Measurements from ENCODE around the gene HLA-A. TPM values are rescaled to one million over a fixed set of nuclear protein-coding genes. Genes with fewer than 3 reads are reported as not detected.
"Not testable (repeated sequence)": the region's sequence is repeated elsewhere in the genome, so short reads cannot be mapped to it uniquely, and the experiment has no call there.

The HLA-A gene
- polyA plus RNA-seq (ENCODE audit: insufficient read length) = 98.6 TPM

- peak; percentile 91 for DNase-seq (ENCODE audit: low read depth)
Measured at GRCh38 chr6:29942275-29943052, at the start of gene HLA-A. HLA-A (plus strand) TSS chr6:29942532; CDS start chr6:29942554, 22 bp downstream.

- DNase-seq (ENCODE audit: low read depth) = no peak
Measured at GRCh38 chr6:29892696-29893095, 49.6 kb upstream of the HLA-A start.

GRCh38 chr6:29899281-29899680 is 43.1 kb upstream of the HLA-A start:
- DNase-seq (ENCODE audit: low read depth) = no peak

- DNase-seq (ENCODE audit: low read depth) = no peak
Measured at GRCh38 chr6:29905286-29905685, 37.0 kb upstream of the HLA-A start.

GRCh38 chr6:29907637-29908340 is 34.5 kb upstream of the HLA-A start:
- DNase-seq (ENCODE audit: low read depth) = no peak

GRCh38 chr6:29908341-29908662 is 34.0 kb upstream of the HLA-A start:
- no peak for DNase-seq (ENCODE audit: low read depth)

- DNase-seq (ENCODE audit: low read depth) = no peak
Measured at GRCh38 chr6:29908710-29909109, 33.6 kb upstream of the HLA-A start.

GRCh38 chr6:29909985-29910384 is 32.3 kb upstream of the HLA-A start:
- no peak for DNase-seq (ENCODE audit: low read depth)

- DNase-seq (ENCODE audit: low read depth) = no peak
Measured at GRCh38 chr6:29912840-29913239, 29.5 kb upstream of the HLA-A start.

- no peak for DNase-seq (ENCODE audit: low read depth)
Measured at GRCh38 chr6:29916741-29917140, 25.6 kb upstream of the HLA-A start.

GRCh38 chr6:29917857-29918256 is 24.5 kb upstream of the HLA-A start:
- DNase-seq (ENCODE audit: low read depth) = no peak

- DNase-seq (ENCODE audit: low read depth) = no peak
Measured at GRCh38 chr6:29919506-29920445, 22.6 kb upstream of the HLA-A start.

GRCh38 chr6:29924287-29924686 is 18.0 kb upstream of the HLA-A start:
- no peak for DNase-seq (ENCODE audit: low read depth)

- DNase-seq (ENCODE audit: low read depth) = no peak
Measured at GRCh38 chr6:29924731-29925130, 17.6 kb upstream of the HLA-A start.

GRCh38 chr6:29925321-29925720 is 17.0 kb upstream of the HLA-A start:
- no peak for DNase-seq (ENCODE audit: low read depth)

GRCh38 chr6:29925727-29926412 is 16.5 kb upstream of the HLA-A start:
- DNase-seq (ENCODE audit: low read depth) = no peak

- no peak for DNase-seq (ENCODE audit: low read depth)
Measured at GRCh38 chr6:29926413-29927274, 15.7 kb upstream of the HLA-A start.

GRCh38 chr6:29927275-29927569 is 15.1 kb upstream of the HLA-A start:
- DNase-seq (ENCODE audit: low read depth) = no peak

- DNase-seq (ENCODE audit: low read depth) = no peak
Measured at GRCh38 chr6:29927841-29928388, 14.4 kb upstream of the HLA-A start.

- DNase-seq (ENCODE audit: low read depth) = not testable (repeated sequence)
Measured at GRCh38 chr6:29930047-29930446, 12.3 kb upstream of the HLA-A start.

GRCh38 chr6:29933955-29934354 is 8.4 kb upstream of the HLA-A start:
- no peak for DNase-seq (ENCODE audit: low read depth)

Data from forelimb muscle (tissue), 1 donor.